HuH-7.5 (cell line): ENCODE measurements around the gene IFIT5.
A peak's percentile ranks its signal among the peaks of the same experiment; 100 is the strongest.
"Not testable (repeated sequence)": the region's sequence is repeated elsewhere in the genome, so short reads cannot be mapped to it uniquely, and the experiment has no call there.

ENCODE experiments used
- DNase-seq: peaks from one replicate; pipeline ENCODE4 v3.0.0; 2011; ENCODE audit warnings: low spot score

IFIT5 gene

GRCh38 chr10:89392974-89393373 is 21.4 kb upstream of the IFIT5 start:
- no peak for DNase-seq

GRCh38 chr10:89393898-89394297 is 20.5 kb upstream of the IFIT5 start:
- DNase-seq: no peak

GRCh38 chr10:89395141-89395540 is 19.2 kb upstream of the IFIT5 start:
- no peak for DNase-seq

- no peak for DNase-seq
Measured at GRCh38 chr10:89398003-89398749, 16.2 kb upstream of the IFIT5 start.

GRCh38 chr10:89399956-89400355 is 14.4 kb upstream of the IFIT5 start:
- no peak for DNase-seq

- DNase-seq: no peak
Measured at GRCh38 chr10:89403043-89403442, 11.3 kb upstream of the IFIT5 start.

- no peak for DNase-seq
Measured at GRCh38 chr10:89404104-89405047, 10.0 kb upstream of the IFIT5 start.

GRCh38 chr10:89406178-89406577 is 8.2 kb upstream of the IFIT5 start:
- DNase-seq: not testable (repeated sequence)

GRCh38 chr10:89407792-89408191 is 6.6 kb upstream of the IFIT5 start:
- DNase-seq: not testable (repeated sequence)

- DNase-seq: not testable (repeated sequence)
Measured at GRCh38 chr10:89409282-89409681, 5.1 kb upstream of the IFIT5 start.

- DNase-seq: not testable (repeated sequence)
Measured at GRCh38 chr10:89410551-89410950, 3.8 kb upstream of the IFIT5 start.

- not testable (repeated sequence) for DNase-seq
Measured at GRCh38 chr10:89411135-89411534, 3.2 kb upstream of the IFIT5 start.

- not testable (repeated sequence) for DNase-seq
Measured at GRCh38 chr10:89412276-89412675, 2.1 kb upstream of the IFIT5 start.

- no peak for DNase-seq
Measured at GRCh38 chr10:89413398-89413912, 913 bp upstream of the IFIT5 start.

GRCh38 chr10:89414879-89415821 is 782 bp downstream of the IFIT5 start:
- DNase-seq: peak; percentile 49

GRCh38 chr10:89416465-89416864 is 2.1 kb downstream of the IFIT5 start:
- no peak for DNase-seq

GRCh38 chr10:89419548-89419947 is 5.2 kb downstream of the IFIT5 start:
- DNase-seq: no peak

GRCh38 chr10:89421018-89421476 is 6.7 kb downstream of the IFIT5 start:
- no peak for DNase-seq

- DNase-seq: no peak
Measured at GRCh38 chr10:89425000-89425399, 10.6 kb downstream of the IFIT5 start.

GRCh38 chr10:89426230-89426868 is 12.0 kb downstream of the IFIT5 start:
- peak; percentile 14 for DNase-seq

GRCh38 chr10:89427629-89428028 is 13.3 kb downstream of the IFIT5 start:
- DNase-seq: no peak
